Measurements from ENCODE around the gene CACHD1. TPM values are rescaled to one million over a fixed set of nuclear protein-coding genes. Genes with fewer than 3 reads are reported as not detected.

CACHD1 gene
- total and polyA plus RNA-seq, 8 donors: 1.4 to 22.8 (median 4.8) TPM

DNA sequence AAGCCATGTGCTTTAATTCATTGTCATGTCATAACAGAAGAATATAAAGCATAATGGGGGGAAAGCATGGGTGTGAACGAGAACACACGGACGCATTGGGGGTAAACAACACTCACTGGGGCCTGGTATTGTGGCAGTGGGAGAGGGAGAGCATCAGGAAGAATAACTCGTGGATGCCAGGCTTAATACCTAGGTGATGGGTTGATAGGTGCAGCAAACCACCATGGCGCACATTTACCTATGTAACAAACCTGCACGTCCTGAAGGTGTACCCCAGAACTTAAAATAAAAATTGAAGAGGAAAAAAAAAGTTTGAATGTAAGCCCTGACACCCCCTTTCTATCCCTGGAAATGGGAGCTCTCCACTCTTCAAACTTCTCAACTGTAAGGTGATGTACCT lies 34.9 kb upstream of the CACHD1 start:
- Histone ChIP-seq H3K4me3 (no peak overlapping the region), H3K36me3 (no peaks in the 10 kb centered on the region), H3K27ac (no peak overlapping the region), H3K27me3 (no peaks in the 10 kb centered on the region), H3K9me3 (no peaks in the 10 kb centered on the region), H3K4me1 (no peaks in the 10 kb centered on the region)
- TF ChIP-seq POLR2A (IDR thresholded peaks at IDR 0.05) (no peak), EP300 (IDR thresholded peaks at IDR 0.05) (no peak), POLR2AphosphoS5 (IDR thresholded peaks at IDR 0.05) (no peak)
- TF ChIP-seq, protein P1, sequence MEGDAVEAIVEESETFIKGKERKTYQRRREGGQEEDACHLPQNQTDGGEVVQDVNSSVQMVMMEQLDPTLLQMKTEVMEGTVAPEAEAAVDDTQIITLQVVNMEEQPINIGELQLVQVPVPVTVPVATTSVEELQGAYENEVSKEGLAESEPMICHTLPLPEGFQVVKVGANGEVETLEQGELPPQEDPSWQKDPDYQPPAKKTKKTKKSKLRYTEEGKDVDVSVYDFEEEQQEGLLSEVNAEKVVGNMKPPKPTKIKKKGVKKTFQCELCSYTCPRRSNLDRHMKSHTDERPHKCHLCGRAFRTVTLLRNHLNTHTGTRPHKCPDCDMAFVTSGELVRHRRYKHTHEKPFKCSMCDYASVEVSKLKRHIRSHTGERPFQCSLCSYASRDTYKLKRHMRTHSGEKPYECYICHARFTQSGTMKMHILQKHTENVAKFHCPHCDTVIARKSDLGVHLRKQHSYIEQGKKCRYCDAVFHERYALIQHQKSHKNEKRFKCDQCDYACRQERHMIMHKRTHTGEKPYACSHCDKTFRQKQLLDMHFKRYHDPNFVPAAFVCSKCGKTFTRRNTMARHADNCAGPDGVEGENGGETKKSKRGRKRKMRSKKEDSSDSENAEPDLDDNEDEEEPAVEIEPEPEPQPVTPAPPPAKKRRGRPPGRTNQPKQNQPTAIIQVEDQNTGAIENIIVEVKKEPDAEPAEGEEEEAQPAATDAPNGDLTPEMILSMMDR (IDR thresholded peaks at IDR 0.05): no peak
- intact Hi-C loops (cut with DNase I; ENCODE audit: low total_unique reads): no loop called here
- WGBS, 5 donors: 87 to 89% (median 88%) methylated on average over 6 of the region's 6 CpGs
- DNase-seq: no peak

DNA sequence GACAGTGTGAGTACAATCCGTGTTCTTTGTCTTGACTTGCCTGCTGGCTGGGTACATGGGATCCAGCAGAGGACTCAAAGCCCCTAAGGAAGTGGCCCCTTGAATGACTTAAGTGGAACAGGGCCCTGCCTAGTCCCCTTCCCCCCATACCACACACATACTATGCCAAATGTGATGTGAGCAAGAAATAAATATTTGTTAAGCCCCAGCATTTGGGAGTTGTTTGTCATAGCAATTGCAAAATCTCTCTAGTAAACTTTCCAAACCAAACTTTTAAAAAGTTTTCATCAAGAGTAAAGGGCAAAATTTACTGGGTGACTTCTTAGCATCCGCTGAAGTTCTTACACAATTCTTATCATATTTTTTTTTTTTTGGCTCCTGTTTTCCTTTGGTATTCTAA lies 32.5 kb upstream of the CACHD1 start:
- no peaks in the 10 kb centered on the region for H3K36me3 ChIP-seq
- TF ChIP-seq POLR2A (IDR thresholded peaks at IDR 0.05) (no peak), EP300 (IDR thresholded peaks at IDR 0.05) (no peak), POLR2AphosphoS5 (IDR thresholded peaks at IDR 0.05) (no peak)
- TF ChIP-seq, protein P1 (IDR thresholded peaks at IDR 0.05): no peak
- H3K4me3 ChIP-seq: no peak overlapping the region
- intact Hi-C loops (cut with DNase I; ENCODE audit: low total_unique reads): no loop called here
- H3K27ac ChIP-seq: peak overlapping the region in 1 of 5 donors; percentile 27
- no peak for DNase-seq
- WGBS, 5 donors: 59 to 79% (median 71%) methylated on average over 2 of the region's 2 CpGs
- no peaks in the 10 kb centered on the region for H3K9me3 ChIP-seq
- peaks cover 0 to 7% (median 0%) of the 10 kb centered on the region in 4 donors for H3K4me1 ChIP-seq
- H3K27me3 ChIP-seq: no peaks in the 10 kb centered on the region

DNA sequence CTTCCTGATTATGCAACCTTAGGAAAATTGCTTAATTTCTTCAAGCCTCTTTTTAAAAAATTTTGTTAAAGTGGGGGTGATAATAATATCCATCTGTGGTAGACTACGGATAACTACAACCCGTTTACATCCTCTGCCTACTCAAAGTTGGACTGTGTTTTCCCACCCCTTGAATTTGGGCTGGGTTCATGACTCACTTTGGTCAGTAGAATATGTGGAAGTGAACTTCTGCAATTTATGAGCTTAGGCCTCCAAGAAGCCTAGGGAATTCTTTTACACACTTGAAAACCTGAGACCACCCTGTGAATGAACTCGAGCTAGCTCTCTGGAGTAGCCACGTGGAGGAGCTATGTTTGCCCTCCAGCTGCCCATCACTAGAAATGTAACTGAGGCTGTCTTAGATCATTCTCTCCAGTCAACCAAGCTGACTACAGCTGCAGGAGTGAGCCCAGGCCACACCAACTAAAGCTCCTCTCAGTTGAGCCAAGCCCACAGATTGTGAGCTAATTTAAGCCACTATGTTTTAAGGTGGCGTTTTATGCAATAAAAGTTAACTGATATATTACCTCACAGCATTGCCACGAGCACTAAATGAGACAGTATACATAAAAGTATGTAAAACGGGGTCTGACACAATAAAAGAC lies 29.6 kb upstream of the CACHD1 start:
- no peak overlapping the region for H3K4me3 ChIP-seq
- intact Hi-C loops (cut with DNase I; ENCODE audit: low total_unique reads): no loop called here
- no peak for TF ChIP-seq POLR2A (IDR thresholded peaks at IDR 0.05)
- TF ChIP-seq, protein P1 (IDR thresholded peaks at IDR 0.05): no peak
- no peak for TF ChIP-seq EP300 (IDR thresholded peaks at IDR 0.05)
- TF ChIP-seq POLR2AphosphoS5 (IDR thresholded peaks at IDR 0.05): no peak
- peaks cover 0 to 7% (median 0%) of the 10 kb centered on the region in 4 donors for H3K4me1 ChIP-seq
- no peak overlapping the region for H3K27ac ChIP-seq
- no peak for DNase-seq
- 57 to 70% (median 58%) methylated on average over 7 of the region's 7 CpGs for WGBS, 5 donors
- no peaks in the 10 kb centered on the region for H3K27me3 ChIP-seq
- no peaks in the 10 kb centered on the region for H3K9me3 ChIP-seq
- H3K36me3 ChIP-seq: no peaks in the 10 kb centered on the region

DNA sequence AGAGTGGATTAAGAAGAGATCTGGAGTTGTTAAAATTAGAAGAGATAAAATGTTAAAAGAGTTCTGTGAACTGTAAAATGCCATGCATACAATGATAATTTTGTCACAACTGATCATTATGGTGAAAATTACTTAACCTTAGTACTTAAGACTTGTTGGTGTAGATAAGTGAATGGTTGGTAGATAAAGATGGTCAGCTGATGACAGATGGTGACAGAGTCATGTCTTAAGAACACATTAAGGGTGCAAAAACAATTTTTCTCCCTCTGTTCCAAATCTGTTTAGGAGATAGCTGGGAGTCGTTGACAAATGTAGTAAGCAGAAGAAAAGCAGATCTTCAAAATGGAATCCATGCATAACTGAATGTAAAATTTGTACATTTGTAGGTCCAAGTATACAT lies 18.5 kb upstream of the CACHD1 start:
- no peak overlapping the region for H3K27ac ChIP-seq
- intact Hi-C loops (cut with DNase I; ENCODE audit: low total_unique reads): no loop called here
- H3K4me3 ChIP-seq: no peak overlapping the region
- no peaks in the 10 kb centered on the region for H3K4me1 ChIP-seq
- no peaks in the 10 kb centered on the region for H3K27me3 ChIP-seq
- TF ChIP-seq EP300 (IDR thresholded peaks at IDR 0.05) (no peak), POLR2AphosphoS5 (IDR thresholded peaks at IDR 0.05) (no peak), POLR2A (IDR thresholded peaks at IDR 0.05) (no peak)
- TF ChIP-seq, protein P1 (IDR thresholded peaks at IDR 0.05): no peak
- no peak for DNase-seq
- H3K9me3 ChIP-seq: no peaks in the 10 kb centered on the region
- H3K36me3 ChIP-seq: no peaks in the 10 kb centered on the region
- WGBS, 5 donors: 78 to 86% (median 81%) methylated on average over 1 of the region's 1 CpG
